ENCODE measurements around the gene GLRX3. TPM values are rescaled to one million over a fixed set of nuclear protein-coding genes. Genes with fewer than 3 reads are reported as not detected.

Gene GLRX3
- total and polyA plus RNA-seq, 2 of the 13 experiments (the other 11 are each of a cell fraction or from before 2014, with no cell fraction given), result 91.4 to 135 TPM

DNA sequence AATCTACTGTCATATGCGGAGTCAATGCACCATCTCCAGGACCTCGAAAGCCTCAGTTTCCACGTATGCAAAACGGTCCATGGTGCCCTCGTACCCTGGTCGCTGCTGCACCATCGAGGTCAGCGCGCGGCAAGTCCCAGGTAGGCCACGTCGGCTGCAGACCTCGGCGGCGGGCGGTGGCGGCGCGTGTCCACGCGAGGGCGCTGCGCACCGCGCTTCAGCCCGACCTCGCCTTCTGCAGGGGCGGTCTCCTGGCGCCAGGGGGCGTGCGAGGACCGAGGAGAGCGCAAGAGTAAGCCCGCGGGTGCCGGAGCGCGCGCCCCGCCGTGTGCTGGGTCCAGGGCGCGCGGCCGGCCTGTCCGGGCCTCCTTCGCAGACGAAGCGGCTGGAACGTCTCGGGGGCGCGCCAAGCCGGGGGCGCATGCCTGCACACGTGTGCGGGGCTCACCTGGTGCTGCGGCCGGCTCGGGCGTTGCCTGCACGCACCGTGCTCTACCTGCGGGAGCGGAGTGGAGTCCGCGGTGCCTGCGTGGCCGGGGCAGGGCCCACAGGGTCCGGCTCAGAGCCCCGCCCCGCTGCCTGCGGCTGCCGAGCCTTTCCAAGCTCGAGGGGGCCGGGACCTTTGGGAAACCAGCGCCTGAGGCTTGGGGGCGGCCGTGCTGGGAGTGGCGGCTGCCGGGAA lies 54.0 kb downstream of the GLRX3 start (continued):
- TF ChIP-seq MBNL3 (CRISPR knock-in tag; conservative IDR thresholded peaks at IDR 0.05), result no peak
- TF ChIP-seq ZNF430 (CRISPR knock-in tag; IDR thresholded peaks at IDR 0.05), result peak; percentile 35; the same call in 1 of the 2 replicates
- peak; percentile 55; the same call in 1 of the 2 replicates for TF ChIP-seq MXD4 (CRISPR knock-in tag; IDR thresholded peaks at IDR 0.05)
- no peak for TF ChIP-seq MTA3 (CRISPR knock-in tag; IDR thresholded peaks at IDR 0.05)
- TF ChIP-seq ZNF639 (CRISPR knock-in tag; conservative IDR thresholded peaks at IDR 0.05), result no peak
- TF ChIP-seq ZNF570 (CRISPR knock-in tag; IDR thresholded peaks at IDR 0.05; ENCODE audit: borderline replicate concordance), result no peak
- TF ChIP-seq ZBTB8A (CRISPR knock-in tag; IDR thresholded peaks at IDR 0.05; ENCODE audit: borderline replicate concordance, low read depth), result no peak
- 0 out of 2 replicates have a peak, but pooled peaks have one; percentile 42 for TF ChIP-seq TMF1 (CRISPR knock-in tag; IDR thresholded peaks at IDR 0.05; ENCODE audit: low read depth)
- TF ChIP-seq, protein P1, sequence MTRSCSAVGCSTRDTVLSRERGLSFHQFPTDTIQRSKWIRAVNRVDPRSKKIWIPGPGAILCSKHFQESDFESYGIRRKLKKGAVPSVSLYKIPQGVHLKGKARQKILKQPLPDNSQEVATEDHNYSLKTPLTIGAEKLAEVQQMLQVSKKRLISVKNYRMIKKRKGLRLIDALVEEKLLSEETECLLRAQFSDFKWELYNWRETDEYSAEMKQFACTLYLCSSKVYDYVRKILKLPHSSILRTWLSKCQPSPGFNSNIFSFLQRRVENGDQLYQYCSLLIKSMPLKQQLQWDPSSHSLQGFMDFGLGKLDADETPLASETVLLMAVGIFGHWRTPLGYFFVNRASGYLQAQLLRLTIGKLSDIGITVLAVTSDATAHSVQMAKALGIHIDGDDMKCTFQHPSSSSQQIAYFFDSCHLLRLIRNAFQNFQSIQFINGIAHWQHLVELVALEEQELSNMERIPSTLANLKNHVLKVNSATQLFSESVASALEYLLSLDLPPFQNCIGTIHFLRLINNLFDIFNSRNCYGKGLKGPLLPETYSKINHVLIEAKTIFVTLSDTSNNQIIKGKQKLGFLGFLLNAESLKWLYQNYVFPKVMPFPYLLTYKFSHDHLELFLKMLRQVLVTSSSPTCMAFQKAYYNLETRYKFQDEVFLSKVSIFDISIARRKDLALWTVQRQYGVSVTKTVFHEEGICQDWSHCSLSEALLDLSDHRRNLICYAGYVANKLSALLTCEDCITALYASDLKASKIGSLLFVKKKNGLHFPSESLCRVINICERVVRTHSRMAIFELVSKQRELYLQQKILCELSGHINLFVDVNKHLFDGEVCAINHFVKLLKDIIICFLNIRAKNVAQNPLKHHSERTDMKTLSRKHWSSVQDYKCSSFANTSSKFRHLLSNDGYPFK (CRISPR knock-in tag; IDR thresholded peaks at IDR 0.05; ENCODE audit: borderline replicate concordance), result no peak
- no peak; the same call in 1 of the 2 replicates for TF ChIP-seq GMEB1 (CRISPR knock-in tag; IDR thresholded peaks at IDR 0.05; ENCODE audit: borderline replicate concordance)
- TF ChIP-seq ZBTB21 (CRISPR knock-in tag; IDR thresholded peaks at IDR 0.05), result no peak
- TF ChIP-seq, protein P2, sequence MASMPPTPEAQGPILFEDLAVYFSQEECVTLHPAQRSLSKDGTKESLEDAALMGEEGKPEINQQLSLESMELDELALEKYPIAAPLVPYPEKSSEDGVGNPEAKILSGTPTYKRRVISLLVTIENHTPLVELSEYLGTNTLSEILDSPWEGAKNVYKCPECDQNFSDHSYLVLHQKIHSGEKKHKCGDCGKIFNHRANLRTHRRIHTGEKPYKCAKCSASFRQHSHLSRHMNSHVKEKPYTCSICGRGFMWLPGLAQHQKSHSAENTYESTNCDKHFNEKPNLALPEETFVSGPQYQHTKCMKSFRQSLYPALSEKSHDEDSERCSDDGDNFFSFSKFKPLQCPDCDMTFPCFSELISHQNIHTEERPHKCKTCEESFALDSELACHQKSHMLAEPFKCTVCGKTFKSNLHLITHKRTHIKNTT (CRISPR knock-in tag; IDR thresholded peaks at IDR 0.05), result no peak
- TF ChIP-seq PITX1 (CRISPR knock-in tag; IDR thresholded peaks at IDR 0.05), result no peak
- peak; percentile 52; the same call in 1 of the 2 replicates for TF ChIP-seq ZNF724P (CRISPR knock-in tag; IDR thresholded peaks at IDR 0.05; ENCODE audit: borderline replicate concordance)
- no peak for TF ChIP-seq SIX4 (CRISPR knock-in tag; IDR thresholded peaks at IDR 0.05)
- no peak for TF ChIP-seq SMARCC2 (IDR thresholded peaks at IDR 0.05)
- TF ChIP-seq, protein P3, sequence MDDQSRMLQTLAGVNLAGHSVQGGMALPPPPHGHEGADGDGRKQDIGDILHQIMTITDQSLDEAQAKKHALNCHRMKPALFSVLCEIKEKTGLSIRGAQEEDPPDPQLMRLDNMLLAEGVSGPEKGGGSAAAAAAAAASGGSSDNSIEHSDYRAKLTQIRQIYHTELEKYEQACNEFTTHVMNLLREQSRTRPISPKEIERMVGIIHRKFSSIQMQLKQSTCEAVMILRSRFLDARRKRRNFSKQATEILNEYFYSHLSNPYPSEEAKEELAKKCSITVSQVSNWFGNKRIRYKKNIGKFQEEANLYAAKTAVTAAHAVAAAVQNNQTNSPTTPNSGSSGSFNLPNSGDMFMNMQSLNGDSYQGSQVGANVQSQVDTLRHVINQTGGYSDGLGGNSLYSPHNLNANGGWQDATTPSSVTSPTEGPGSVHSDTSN (CRISPR knock-in tag; IDR thresholded peaks at IDR 0.05; ENCODE audit: borderline replicate concordance), result no peak
- TF ChIP-seq ETV6 (CRISPR knock-in tag; conservative IDR thresholded peaks at IDR 0.05), result no peak
- TF ChIP-seq PRPF4 (IDR thresholded peaks at IDR 0.05; ENCODE audit: low read depth, low read length, poor library complexity, severe bottlenecking), result no peak

Measured in HepG2 (cell line).